Glomerular endothelial cell (primary cell): ENCODE measurements around the gene IL34. TPM values are rescaled to one million over a fixed set of nuclear protein-coding genes. Genes with fewer than 3 reads are reported as not detected.

Source experiments
- DNase-seq: peaks from one replicate; pipeline ENCODE4 v3.0.0-alpha.2; 2011; ENCODE audit warnings: low read depth, low spot score; ENCODE audit errors: extremely low read depth
- total RNA-seq: library from RNA; depleted of rRNA; stranded (reverse); fragments of >200 nt; gene quantifications from 2 replicates; pipeline ENCODE4 v1.2.3, GENCODE V29; 2015

The IL34 gene
- total RNA-seq, 1 donor from 2014 or later, result 2.8 TPM

- no peak for DNase-seq
Measured at GRCh38 chr16:70700101-70701020, 54.0 kb downstream of the IL34 start.

GRCh38 chr16:70701036-70701435, 54.7 kb downstream of the IL34 start:
- no peak for DNase-seq

- DNase-seq, result no peak
Measured at GRCh38 chr16:70701596-70701995, 55.2 kb downstream of the IL34 start.

- no peak for DNase-seq
Measured at GRCh38 chr16:70701998-70702397, 55.6 kb downstream of the IL34 start.

GRCh38 chr16:70702624-70703023, 56.3 kb downstream of the IL34 start:
- no peak for DNase-seq

GRCh38 chr16:70703041-70703834, 56.9 kb downstream of the IL34 start:
- DNase-seq, result no peak

- no peak for DNase-seq
Measured at GRCh38 chr16:70703835-70704381, 57.5 kb downstream of the IL34 start.

GRCh38 chr16:70704586-70704985, 58.2 kb downstream of the IL34 start:
- DNase-seq, result no peak

- no peak for DNase-seq
Measured at GRCh38 chr16:70705056-70705455, 58.7 kb downstream of the IL34 start.

GRCh38 chr16:70706948-70707465, 60.6 kb downstream of the IL34 start:
- DNase-seq, result no peak

- no peak for DNase-seq
Measured at GRCh38 chr16:70708366-70709246, 62.2 kb downstream of the IL34 start.

- no peak for DNase-seq
Measured at GRCh38 chr16:70709457-70709856, 63.1 kb downstream of the IL34 start.

GRCh38 chr16:70709942-70710341, 63.6 kb downstream of the IL34 start:
- no peak for DNase-seq

Other genes with a start within 250 kb of the IL34 start
- 38.6 and 58.3 TPM in 2 replicates for gene ST3GAL2, start 207.5 kb upstream of the IL34 start, total RNA-seq
- gene FCSK, start 192.0 kb upstream of the IL34 start, total RNA-seq, result 14.9 and 17.2 TPM in 2 replicates
- 47.4 and 48.2 TPM in 2 replicates for gene COG4, start 123.0 kb upstream of the IL34 start, total RNA-seq
- gene SF3B3, start 122.7 kb upstream of the IL34 start, total RNA-seq, result 122 and 167 TPM in 2 replicates
- 27.3 and 32.6 TPM in 2 replicates for gene MTSS2, start 39.5 kb downstream of the IL34 start, total RNA-seq
- gene VAC14, start 154.6 kb downstream of the IL34 start, total RNA-seq, result 46.0 and 63.1 TPM in 2 replicates